Brain microvascular endothelial cell (primary cell): ENCODE results near the gene RBM8A.

Experiments
- DNase-seq: peaks from one replicate; pipeline ENCODE4 v3.0.0-alpha.2; 2020
- H3K27ac ChIP-seq: fragments of 250-450 bp; sonication (Bioruptor Pico); 2 replicates; pipeline ENCODE4 v1.5.1; 2020; ENCODE audit warnings: mild to moderate bottlenecking, moderate library complexity
- H3K27me3 ChIP-seq: fragments of 250-450 bp; sonication (Bioruptor Pico); replicated peaks from 2 replicates; pipeline ENCODE4 v1.5.1; 2020; ENCODE audit warnings: mild to moderate bottlenecking
- H3K36me3 ChIP-seq: fragments of 250-450 bp; sonication (Bioruptor Pico); replicated peaks from 2 replicates; pipeline ENCODE4 v1.5.1; 2020; ENCODE audit warnings: mild to moderate bottlenecking
- H3K4me3 ChIP-seq: 2 replicates; pipeline ENCODE4 v1.5.1; 2011; ENCODE audit warnings: low read depth, mild to moderate bottlenecking, control low read depth, low read length, moderate library complexity
- in situ Hi-C: cut with HindIII; loops from 2 replicates; pipeline ENCODE4 v1.10.0; 2017; ENCODE audit warnings: low sequenced_read_pairs, low pct_ligation_motif_present
- TF ChIP-seq, protein P1 (sequence below): IDR thresholded peaks from 2 replicates; pipeline ENCODE4 v1.5.1; 2011; ENCODE audit warnings: low read depth, mild to moderate bottlenecking, moderate library complexity, low read length, control low read depth, inconsistent platforms; ENCODE audit errors: missing control alignments

RBM8A gene

DNA sequence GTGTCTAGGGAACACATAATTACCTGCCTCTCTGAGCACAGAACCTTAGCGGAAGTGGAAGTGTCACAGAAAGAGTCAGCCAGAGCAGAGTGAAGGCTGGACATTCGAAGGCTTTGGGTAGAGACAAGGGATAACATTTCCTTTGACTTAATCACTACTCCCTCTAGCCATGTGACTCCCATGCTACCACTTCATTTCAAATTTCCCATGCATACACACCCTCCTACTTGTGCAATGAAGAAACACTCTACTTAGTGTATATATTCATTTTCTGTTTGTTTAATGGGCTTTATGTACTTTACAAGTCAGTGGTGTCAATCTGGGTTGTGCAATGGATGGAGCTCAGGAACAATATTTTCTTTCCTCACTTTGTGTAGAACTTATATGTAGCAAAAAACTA lies 48.6 kb downstream of the RBM8A start:
- TF ChIP-seq, protein P1, sequence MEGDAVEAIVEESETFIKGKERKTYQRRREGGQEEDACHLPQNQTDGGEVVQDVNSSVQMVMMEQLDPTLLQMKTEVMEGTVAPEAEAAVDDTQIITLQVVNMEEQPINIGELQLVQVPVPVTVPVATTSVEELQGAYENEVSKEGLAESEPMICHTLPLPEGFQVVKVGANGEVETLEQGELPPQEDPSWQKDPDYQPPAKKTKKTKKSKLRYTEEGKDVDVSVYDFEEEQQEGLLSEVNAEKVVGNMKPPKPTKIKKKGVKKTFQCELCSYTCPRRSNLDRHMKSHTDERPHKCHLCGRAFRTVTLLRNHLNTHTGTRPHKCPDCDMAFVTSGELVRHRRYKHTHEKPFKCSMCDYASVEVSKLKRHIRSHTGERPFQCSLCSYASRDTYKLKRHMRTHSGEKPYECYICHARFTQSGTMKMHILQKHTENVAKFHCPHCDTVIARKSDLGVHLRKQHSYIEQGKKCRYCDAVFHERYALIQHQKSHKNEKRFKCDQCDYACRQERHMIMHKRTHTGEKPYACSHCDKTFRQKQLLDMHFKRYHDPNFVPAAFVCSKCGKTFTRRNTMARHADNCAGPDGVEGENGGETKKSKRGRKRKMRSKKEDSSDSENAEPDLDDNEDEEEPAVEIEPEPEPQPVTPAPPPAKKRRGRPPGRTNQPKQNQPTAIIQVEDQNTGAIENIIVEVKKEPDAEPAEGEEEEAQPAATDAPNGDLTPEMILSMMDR, result no peak
- H3K27ac ChIP-seq, result no peak overlapping the region
- in situ Hi-C loops, result no loop called here

DNA sequence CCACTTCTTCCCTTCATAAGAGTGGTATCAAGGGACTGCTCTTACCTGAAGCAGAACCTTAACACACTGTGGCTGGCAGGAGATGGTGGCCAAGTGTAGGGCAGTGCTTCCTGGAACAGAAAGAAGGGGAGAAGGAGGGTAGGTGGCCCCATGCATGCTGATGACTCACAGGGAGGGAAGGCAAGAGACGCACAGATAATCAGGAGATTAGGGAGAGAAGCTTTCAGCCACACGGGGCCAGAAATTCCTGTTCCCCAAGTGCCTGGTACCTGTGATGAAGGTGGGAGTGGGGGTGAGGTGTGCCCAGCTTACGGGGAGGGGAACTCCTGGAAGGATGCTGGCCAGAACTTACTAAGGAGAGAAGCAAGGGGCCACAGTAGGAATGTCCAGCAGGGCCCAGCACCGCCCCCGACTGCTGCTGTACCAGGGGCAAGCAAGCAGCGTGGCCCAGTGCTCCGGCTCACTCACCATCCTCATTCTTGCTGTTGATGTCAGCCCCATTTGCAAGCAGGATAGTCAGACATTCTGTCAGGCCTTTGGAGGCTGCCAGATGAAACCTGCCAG lies 49.3 kb downstream of the RBM8A start:
- Histone ChIP-seq H3K4me3 (no peak overlapping the region), H3K36me3 (no peaks in the 10 kb centered on the region), H3K27me3 (no peaks in the 10 kb centered on the region), H3K27ac (no peak overlapping the region)
- TF ChIP-seq, protein P1, result no peak
- in situ Hi-C loops, result no loop called here
- DNase-seq, result peak; percentile 9

More for the DNA sequence above, 48.6 kb downstream of the RBM8A start:
- DNase-seq, result no peak
- no peak overlapping the region for H3K4me3 ChIP-seq
- H3K27me3 ChIP-seq, result no peaks in the 10 kb centered on the region
- no peaks in the 10 kb centered on the region for H3K36me3 ChIP-seq

DNA sequence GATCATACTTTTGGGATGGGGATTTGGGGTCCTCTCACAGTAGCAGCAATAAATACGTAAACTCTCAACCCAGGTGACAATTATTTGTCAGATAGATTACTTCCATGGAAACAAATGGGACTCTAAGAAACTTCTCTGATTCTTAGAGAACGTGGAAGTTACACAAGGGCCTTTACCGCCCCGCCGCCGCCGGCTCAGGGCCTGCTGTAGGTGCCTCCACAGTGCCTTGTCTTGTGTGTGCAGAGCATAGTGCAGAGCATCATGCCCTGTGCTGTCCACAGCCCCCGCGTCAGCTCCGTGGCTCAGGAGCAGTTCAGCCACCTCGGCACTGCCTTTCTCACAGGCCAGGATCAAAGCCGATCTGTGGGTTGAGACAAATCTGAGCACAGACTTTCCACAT lies 52.6 kb downstream of the RBM8A start:
- Histone ChIP-seq H3K4me3 (no peak overlapping the region), H3K27ac (no peak overlapping the region), H3K27me3 (no peaks in the 10 kb centered on the region), H3K36me3 (no peaks in the 10 kb centered on the region)
- TF ChIP-seq, protein P1, result no peak
- in situ Hi-C loops, result no loop called here
- DNase-seq, result no peak

DNA sequence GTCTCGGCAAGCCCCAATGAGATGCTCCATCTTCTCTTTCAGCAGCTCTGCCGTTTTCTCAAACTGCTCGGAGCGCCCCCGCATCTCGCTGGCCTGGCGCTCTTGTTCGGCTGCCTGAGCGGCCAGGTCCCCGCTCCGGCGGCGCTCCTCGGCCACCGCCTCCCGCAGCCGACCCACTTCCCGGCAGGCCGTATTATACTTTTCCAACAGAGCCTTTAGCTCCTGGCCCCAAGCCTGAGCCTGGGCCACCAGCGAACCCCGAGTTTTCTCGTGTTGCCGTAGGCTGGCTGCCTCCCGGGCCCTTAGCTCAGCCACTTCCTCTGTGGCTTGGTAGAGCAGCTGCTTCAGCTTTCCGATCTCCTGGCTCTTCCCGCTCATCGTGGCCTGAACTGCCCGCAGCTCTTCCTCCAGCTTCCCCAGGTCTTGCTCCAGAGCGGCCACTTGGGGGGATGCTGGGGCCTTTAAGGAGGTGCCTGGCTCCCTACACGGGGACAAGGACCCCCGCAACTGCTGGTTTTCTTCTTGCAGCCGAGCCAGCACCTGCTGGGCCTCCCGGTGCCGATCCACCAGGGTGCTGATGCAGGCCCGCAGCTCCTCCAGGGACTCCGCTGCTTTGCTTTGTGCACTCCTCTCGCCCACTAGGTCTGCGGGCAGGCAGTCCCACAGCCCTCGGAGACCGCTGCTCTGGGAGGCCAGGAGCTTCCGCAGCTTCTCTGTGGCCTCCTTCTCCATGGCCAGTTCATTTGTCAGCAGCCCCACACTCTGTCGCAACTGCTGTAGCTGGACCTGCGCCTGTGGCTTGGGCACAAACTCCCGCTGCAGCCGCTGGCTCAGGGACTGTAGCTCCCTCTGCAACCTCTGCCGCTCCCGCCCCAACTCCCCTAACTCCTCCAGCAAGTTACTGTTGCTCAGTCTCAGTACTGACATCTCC lies 55.0 kb downstream of the RBM8A start:
- in situ Hi-C loops, result no loop called here
- DNase-seq, result no peak
- TF ChIP-seq, protein P1, result peak; percentile 4
- Histone ChIP-seq H3K36me3 (no peaks in the 10 kb centered on the region), H3K27me3 (no peaks in the 10 kb centered on the region), H3K27ac (no peak overlapping the region), H3K4me3 (peak overlapping the region; percentile 49)
